ENCODE data around the gene ABI3BP.

ABI3BP gene

DNA sequence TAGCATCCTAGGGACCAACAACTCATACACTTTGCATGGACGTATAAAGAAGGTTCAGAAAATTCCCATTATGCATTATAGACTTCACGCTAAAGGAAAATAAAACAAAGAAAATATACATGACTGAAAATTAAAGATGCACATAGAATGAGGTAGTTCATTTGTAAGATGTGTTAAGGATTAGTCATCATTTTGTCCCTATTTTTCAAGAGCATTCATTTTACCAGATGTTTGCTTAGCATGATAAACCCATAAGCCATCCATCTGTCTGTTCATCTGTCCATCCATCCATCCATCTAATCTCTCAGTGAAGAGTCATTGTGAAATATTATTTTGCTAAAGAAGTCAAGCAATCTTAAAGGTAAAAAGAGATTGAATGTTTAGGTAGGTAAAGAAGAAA is 203.6 kb downstream of the ABI3BP start:
- no peak for DNase-seq

DNA sequence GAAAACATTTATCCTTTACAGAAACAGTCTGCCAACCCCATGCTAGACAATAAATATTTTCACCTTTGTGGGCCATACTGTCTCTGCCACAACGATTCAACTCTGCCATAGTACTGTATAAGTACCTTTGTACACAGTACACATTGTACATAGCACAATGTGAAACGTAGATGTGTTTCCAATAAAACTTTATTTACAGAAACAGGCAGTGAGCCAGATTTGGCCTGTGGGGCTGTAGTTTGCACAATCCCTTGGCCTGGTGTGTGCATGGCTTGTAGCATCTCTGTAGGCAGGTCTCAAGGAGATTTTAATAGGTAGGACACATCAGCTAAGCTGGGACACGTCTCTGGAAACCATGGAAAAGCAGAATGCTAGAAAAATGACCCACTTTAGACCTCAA is 209.6 kb downstream of the ABI3BP start:
- H3K36me3 ChIP-seq (replicated peaks), result no peaks in the 10 kb centered on the region
- TF ChIP-seq, protein P1, sequence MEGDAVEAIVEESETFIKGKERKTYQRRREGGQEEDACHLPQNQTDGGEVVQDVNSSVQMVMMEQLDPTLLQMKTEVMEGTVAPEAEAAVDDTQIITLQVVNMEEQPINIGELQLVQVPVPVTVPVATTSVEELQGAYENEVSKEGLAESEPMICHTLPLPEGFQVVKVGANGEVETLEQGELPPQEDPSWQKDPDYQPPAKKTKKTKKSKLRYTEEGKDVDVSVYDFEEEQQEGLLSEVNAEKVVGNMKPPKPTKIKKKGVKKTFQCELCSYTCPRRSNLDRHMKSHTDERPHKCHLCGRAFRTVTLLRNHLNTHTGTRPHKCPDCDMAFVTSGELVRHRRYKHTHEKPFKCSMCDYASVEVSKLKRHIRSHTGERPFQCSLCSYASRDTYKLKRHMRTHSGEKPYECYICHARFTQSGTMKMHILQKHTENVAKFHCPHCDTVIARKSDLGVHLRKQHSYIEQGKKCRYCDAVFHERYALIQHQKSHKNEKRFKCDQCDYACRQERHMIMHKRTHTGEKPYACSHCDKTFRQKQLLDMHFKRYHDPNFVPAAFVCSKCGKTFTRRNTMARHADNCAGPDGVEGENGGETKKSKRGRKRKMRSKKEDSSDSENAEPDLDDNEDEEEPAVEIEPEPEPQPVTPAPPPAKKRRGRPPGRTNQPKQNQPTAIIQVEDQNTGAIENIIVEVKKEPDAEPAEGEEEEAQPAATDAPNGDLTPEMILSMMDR (IDR thresholded peaks at IDR 0.05; ENCODE audit: low read depth, low read length, missing control alignments), result no peak
- no peaks in the 10 kb centered on the region for H3K27me3 ChIP-seq (replicated peaks)
- in situ Hi-C loops (cut with HindIII; ENCODE audit: low pct_ligation_motif_present, low sequenced_read_pairs), result no loop called here
- DNase-seq, result no peak
- no peak overlapping the region for H3K4me3 ChIP-seq (ENCODE audit: low read depth, low read length)
- H3K27ac ChIP-seq, result no peak overlapping the region

More for the DNA sequence above, 203.6 kb downstream of the ABI3BP start:
- H3K36me3 ChIP-seq (replicated peaks), result no peaks in the 10 kb centered on the region
- H3K27me3 ChIP-seq (replicated peaks), result no peaks in the 10 kb centered on the region
- no peak overlapping the region for H3K4me3 ChIP-seq (ENCODE audit: low read depth, low read length)
- TF ChIP-seq, protein P1 (IDR thresholded peaks at IDR 0.05; ENCODE audit: low read depth, low read length, missing control alignments), result no peak
- no peak overlapping the region for H3K27ac ChIP-seq
- in situ Hi-C loops (cut with HindIII; ENCODE audit: low pct_ligation_motif_present, low sequenced_read_pairs), result no loop called here

DNA sequence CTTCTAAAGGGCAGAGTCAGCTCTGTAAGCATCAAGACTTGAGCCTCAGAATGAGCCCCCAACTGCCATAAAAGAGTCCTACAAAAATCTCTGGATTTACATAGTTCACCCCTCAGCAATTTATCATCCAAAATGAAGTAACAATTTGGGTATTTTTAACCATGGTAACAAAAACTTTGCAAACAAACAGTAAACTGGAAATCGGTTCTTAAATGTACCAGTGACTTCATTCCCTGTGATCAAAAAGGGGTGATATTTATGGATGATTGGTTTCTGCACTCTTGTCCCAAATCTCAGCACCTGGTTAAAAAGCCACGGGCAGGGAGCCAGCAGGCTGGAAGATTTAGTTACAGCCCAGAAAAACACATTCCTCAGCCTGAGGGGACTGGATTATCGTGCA is 210.3 kb downstream of the ABI3BP start:
- no peak for DNase-seq
- Histone ChIP-seq H3K27ac (no peak overlapping the region), H3K27me3 (replicated peaks) (no peaks in the 10 kb centered on the region), H3K36me3 (replicated peaks) (no peaks in the 10 kb centered on the region), H3K4me3 (ENCODE audit: low read depth, low read length) (no peak overlapping the region)
- in situ Hi-C loops (cut with HindIII; ENCODE audit: low pct_ligation_motif_present, low sequenced_read_pairs), result no loop called here
- TF ChIP-seq, protein P1 (IDR thresholded peaks at IDR 0.05; ENCODE audit: low read depth, low read length, missing control alignments), result no peak

DNA sequence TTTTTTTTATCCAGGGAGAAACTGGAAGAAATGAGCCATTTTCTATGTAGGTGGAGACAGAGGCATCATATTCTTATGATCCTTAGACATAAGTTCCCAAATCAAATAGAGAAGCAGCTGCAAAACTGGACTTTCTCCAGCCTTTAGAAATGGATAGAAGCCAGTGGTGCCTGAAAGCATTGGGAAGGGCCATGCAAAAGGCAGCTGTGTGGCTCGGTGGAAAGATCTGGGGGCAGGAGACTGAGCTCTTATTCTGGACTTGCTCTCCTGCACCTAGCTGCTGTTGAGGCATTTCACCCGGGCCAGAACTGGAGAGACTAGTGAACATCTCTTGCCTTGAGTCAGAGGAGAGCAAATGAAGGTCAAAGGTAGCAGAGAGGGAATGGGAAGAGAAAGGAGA is 210.9 kb downstream of the ABI3BP start:
- no peaks in the 10 kb centered on the region for H3K27me3 ChIP-seq (replicated peaks)
- in situ Hi-C loops (cut with HindIII; ENCODE audit: low pct_ligation_motif_present, low sequenced_read_pairs), result no loop called here
- no peak overlapping the region for H3K27ac ChIP-seq
- H3K4me3 ChIP-seq (ENCODE audit: low read depth, low read length), result no peak overlapping the region
- TF ChIP-seq, protein P1 (IDR thresholded peaks at IDR 0.05; ENCODE audit: low read depth, low read length, missing control alignments), result no peak
- no peaks in the 10 kb centered on the region for H3K36me3 ChIP-seq (replicated peaks)
- DNase-seq, result no peak

DNA sequence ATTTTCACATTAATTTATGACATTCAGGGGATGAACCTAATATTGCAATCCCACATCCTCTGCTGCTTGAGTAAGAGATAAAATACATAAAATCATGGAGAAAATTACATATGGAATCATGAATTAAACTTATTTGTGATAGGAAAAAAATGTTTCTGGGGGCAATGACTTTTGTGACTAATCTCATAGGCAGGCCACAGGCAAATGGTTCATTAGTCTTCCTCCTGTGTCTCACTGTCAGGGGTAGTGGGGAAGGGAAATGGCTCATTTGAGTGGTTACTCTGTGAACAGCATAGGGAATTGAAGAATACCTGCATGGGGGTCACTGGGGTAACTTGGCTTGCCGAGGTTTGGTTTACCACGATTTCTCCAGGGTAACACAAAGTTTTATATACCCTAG is 211.9 kb downstream of the ABI3BP start:
- Histone ChIP-seq H3K4me3 (ENCODE audit: low read depth, low read length) (no peak overlapping the region), H3K27ac (no peak overlapping the region), H3K36me3 (replicated peaks) (no peaks in the 10 kb centered on the region), H3K27me3 (replicated peaks) (no peaks in the 10 kb centered on the region)
- DNase-seq, result no peak
- in situ Hi-C loops (cut with HindIII; ENCODE audit: low pct_ligation_motif_present, low sequenced_read_pairs), result no loop called here
- TF ChIP-seq, protein P1 (IDR thresholded peaks at IDR 0.05; ENCODE audit: low read depth, low read length, missing control alignments), result no peak

DNA sequence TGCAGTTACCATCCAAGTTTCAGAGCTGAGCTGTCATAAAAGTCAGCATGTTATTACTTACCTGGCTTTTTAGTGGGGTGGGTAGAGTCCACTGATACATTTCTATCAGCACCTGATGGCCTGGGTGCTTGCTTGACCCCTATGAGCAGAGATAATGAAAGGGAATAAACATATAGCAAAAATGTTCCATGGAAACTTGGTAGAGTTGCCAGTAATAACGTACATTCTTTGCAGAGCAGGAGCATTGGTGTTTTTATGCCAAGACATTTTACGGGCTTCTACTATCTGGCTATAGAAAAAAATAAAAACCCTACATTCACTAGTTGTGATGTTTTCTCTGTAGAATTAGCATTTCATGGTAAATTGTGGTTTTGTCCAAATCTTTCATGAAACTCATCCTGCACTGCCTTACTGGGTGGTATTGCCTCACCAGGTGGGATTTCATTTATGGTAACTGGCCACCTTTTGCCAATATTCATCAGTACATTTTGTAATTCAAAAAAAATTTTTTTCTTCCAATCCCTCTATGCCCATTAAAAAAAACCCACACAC is 213.1 kb downstream of the ABI3BP start:
- Histone ChIP-seq H3K27ac (no peak overlapping the region), H3K36me3 (replicated peaks) (no peaks in the 10 kb centered on the region), H3K27me3 (replicated peaks) (no peaks in the 10 kb centered on the region), H3K4me3 (ENCODE audit: low read depth, low read length) (no peak overlapping the region)
- no peak for DNase-seq
- in situ Hi-C loops (cut with HindIII; ENCODE audit: low pct_ligation_motif_present, low sequenced_read_pairs), result no loop called here
- TF ChIP-seq, protein P1 (IDR thresholded peaks at IDR 0.05; ENCODE audit: low read depth, low read length, missing control alignments), result no peak
